ENCODE measurements around the gene STMN1.

Gene STMN1

DNA sequence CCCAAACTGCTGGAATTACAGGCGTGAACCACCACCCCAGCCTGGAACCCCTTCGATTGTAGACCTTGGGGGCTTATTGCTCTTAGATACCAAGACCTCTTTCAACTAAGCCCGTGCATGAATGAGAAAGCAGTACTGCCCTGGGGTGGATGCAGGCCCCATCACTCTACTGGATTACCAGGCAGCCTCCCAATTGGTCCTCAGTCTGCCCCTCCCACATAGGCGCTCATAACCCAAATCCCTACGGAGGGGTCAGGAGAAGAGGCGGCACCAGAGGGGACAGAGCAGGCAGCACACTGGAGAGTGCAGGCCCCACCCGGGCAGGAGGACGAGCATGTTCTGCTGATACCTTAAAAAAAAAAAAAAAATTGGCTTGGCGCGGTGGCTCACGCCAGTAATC, 12.4 kb upstream of the STMN1 start:
- TF ChIP-seq, protein P1, sequence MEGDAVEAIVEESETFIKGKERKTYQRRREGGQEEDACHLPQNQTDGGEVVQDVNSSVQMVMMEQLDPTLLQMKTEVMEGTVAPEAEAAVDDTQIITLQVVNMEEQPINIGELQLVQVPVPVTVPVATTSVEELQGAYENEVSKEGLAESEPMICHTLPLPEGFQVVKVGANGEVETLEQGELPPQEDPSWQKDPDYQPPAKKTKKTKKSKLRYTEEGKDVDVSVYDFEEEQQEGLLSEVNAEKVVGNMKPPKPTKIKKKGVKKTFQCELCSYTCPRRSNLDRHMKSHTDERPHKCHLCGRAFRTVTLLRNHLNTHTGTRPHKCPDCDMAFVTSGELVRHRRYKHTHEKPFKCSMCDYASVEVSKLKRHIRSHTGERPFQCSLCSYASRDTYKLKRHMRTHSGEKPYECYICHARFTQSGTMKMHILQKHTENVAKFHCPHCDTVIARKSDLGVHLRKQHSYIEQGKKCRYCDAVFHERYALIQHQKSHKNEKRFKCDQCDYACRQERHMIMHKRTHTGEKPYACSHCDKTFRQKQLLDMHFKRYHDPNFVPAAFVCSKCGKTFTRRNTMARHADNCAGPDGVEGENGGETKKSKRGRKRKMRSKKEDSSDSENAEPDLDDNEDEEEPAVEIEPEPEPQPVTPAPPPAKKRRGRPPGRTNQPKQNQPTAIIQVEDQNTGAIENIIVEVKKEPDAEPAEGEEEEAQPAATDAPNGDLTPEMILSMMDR (IDR thresholded peaks at IDR 0.05; ENCODE audit: control insufficient read depth, insufficient read depth, low read depth, low read length, missing control alignments): no peak
- H3K4me3 ChIP-seq (ENCODE audit: control insufficient read depth, low read depth, low read length): no peak overlapping the region
- DNase-seq (ENCODE audit: low read depth): no peak

DNA sequence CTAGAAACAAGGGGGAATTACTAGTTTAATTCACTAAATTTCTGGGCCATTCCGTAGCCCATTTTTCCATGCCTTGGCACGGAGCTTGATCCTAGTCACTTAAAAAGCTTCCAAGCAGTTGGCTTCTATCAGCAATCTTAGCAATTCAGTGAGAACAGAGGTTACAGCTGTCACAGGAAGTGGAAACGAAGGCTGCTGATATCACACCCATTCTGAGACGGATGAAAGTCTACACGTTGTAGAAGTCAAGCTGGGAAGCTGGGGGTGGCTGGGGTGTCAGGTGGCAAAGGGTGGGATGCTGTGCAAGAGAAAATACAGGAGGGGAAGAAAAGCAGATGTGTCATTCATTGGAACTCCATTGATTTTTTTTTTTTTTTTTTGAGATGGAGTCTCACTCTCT, 11.8 kb upstream of the STMN1 start:
- H3K4me3 ChIP-seq (ENCODE audit: control insufficient read depth, low read depth, low read length): no peak overlapping the region
- no peak for DNase-seq (ENCODE audit: low read depth)
- TF ChIP-seq, protein P1 (IDR thresholded peaks at IDR 0.05; ENCODE audit: control insufficient read depth, insufficient read depth, low read depth, low read length, missing control alignments): no peak

DNA sequence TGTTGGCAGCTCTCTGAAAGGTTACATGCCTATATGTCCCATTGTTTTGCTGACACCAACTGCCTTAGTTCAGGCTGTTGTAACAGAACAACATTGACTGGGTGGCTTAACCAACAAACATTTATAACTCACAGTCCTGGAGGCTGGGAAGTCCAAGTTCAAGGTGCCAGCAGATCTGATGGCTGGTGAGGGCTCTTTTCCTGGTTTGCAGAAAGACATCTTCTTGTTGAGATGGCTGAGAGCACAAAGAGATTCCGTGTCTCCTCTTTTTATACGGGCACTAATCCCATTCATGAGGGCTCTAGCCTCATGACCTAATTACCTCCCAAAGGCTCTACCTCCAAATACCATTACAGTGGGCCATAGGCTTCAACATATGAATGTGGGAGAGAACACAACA, 10.2 kb upstream of the STMN1 start:
- TF ChIP-seq, protein P1 (IDR thresholded peaks at IDR 0.05; ENCODE audit: control insufficient read depth, insufficient read depth, low read depth, low read length, missing control alignments): no peak
- H3K4me3 ChIP-seq (ENCODE audit: control insufficient read depth, low read depth, low read length): no peak overlapping the region
- DNase-seq (ENCODE audit: low read depth): no peak

DNA sequence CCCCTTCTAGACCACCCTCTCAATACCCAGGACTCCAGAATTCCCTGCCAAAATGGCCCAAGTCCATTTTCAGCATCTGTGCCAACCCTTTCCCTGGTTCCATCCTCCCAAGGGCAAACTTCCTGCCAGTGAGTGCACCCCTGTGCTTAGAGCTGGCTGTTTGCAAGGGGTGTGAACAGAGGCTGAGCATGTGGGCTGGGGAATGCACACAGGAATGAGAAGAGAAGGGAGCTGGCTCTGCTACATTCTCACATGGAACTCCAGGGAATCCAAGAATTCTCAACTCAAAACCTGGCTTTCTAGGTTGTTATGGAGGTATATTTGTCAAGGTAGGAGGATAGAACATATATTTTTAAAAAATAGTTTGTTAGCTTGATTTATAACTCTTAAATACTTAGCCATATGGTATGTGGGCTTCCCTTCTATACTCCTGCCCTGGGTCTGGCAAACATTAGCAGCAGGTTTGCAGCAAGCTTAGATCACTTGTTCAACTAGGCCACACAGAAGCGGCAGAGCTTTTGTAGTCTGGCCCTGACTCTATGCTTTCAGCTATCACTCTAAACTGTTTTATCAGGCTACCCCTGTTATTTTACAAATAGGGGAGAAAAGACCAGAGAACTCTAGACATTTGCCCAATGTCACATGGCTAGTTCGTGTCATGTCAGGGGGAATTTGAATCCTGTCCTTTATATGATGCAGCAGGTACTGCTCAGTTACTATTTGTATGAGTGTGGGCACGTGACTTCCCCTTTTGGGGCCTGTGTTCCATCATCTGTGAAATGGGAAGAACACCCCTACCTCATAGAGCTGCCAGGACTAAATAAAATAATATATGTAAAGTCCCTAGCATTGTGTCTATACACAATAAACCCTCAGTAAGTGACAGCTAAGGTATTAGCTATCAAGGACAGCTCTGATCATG, 8.1 kb upstream of the STMN1 start:
- no peak for DNase-seq (ENCODE audit: low read depth)
- H3K4me3 ChIP-seq (ENCODE audit: control insufficient read depth, low read depth, low read length): no peak overlapping the region
- TF ChIP-seq, protein P1 (IDR thresholded peaks at IDR 0.05; ENCODE audit: control insufficient read depth, insufficient read depth, low read depth, low read length, missing control alignments): no peak

DNA sequence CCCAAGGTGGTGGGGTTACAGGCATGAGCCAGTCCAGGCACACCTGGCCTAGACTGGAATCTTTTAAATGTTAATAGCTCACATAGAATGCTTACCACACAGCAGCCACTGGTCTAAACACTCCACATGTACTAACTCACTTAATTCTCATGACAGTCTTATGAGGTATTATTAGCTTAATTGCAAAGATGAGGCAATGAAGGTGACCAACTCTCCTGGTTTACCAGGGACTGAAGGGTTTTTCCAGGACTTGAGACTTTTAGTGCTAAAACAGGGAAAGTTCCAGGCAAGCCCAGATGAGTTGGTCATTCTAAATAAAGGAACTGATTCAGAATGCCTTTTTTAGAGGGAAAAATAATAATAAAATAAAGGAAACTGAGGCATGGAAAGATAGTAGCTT, 7.0 kb upstream of the STMN1 start:
- no peak for DNase-seq (ENCODE audit: low read depth)
- H3K4me3 ChIP-seq (ENCODE audit: control insufficient read depth, low read depth, low read length): no peak overlapping the region
- TF ChIP-seq, protein P1 (IDR thresholded peaks at IDR 0.05; ENCODE audit: control insufficient read depth, insufficient read depth, low read depth, low read length, missing control alignments): no peak

DNA sequence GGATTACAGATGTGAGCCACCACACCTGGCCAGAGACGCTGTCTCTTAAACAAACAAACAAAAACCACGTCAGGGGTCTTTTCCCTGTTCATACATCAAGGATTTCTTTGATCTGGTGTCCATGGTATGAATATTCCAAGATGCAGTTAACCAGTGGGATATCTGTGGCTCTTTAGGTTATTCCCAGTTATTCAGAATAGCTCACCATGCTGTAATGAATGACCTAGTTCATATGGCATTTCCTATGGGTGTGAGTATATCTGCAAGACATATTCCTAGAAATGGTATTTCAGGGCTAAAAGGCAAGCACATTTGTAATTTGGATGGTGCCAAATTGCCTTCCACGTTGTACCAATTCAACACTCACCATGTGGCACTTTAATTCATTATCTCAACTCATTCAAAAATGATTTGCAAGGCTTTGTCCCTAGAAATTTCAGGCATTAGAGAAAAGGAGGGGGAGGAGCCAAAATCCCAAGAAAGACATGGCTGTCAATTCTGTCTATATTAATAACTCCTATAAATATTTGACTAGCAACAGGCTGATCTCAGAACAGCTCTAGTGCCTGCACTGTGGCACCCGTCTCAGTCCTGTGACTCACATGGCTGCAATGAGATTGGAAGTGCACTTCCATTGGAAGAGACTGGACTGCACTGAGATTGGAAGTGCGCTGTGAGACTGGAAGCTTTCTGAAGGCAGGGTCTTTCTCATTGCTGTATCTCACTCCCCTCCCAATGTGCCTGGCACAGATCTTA, 6.0 kb upstream of the STMN1 start:
- DNase-seq (ENCODE audit: low read depth): no peak
- no peak overlapping the region for H3K4me3 ChIP-seq (ENCODE audit: control insufficient read depth, low read depth, low read length)
- TF ChIP-seq, protein P1 (IDR thresholded peaks at IDR 0.05; ENCODE audit: control insufficient read depth, insufficient read depth, low read depth, low read length, missing control alignments): no peak

Measured in AG09309 (cell line).